Mesenteric fat pad (tissue), 1 donor: ENCODE results near the gene ZFAND6. TPM values are rescaled to one million over a fixed set of nuclear protein-coding genes. Genes with fewer than 3 reads are reported as not detected.
"Not testable (repeated sequence)": the region's sequence is repeated elsewhere in the genome, so short reads cannot be mapped to it uniquely, and the experiment has no call there.

Source experiments
- DNase-seq: peaks from one replicate; pipeline ENCODE4 v3.0.0-alpha.2; 2020; ENCODE audit warnings: low spot score
- total RNA-seq: library from RNA; stranded (reverse); fragmentation: NEBNext Ultra II Directional; extraction: Animal tissue kit (Norgen Biotek cat#: 25700); gene quantifications from one replicate; pipeline ENCODE4 v1.2.1, GENCODE V29; 2021
- donor health status: DM: yes; HTN: yes; CAD: no.

ZFAND6 gene
- total RNA-seq, 1 donor from 2014 or later, result 84.0 TPM

- DNase-seq, result no peak
Observed at GRCh38 chr15:80141916-80142598, 82.6 kb downstream of the ZFAND6 start.

DNA sequence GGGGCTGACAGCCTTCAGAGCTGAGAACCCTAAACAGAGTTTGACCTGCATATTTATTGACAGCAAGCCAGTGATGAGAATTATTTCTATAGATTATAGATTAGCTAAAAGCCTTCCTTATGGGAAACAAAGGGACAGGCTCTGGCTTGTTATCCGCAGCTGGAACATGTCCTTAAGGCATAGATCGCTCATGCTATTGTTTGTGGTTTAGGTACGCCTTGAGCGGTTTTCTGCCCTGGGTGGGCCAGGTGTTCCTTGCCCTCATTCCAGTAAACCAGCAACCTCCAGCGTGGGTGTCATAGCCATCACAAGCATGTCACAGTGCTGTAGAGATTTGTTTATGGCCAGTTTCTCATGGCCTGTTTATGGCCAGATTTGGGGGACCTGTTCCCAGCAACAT, 83.2 kb downstream of the ZFAND6 start:
- DNase-seq, result no peak

GRCh38 chr15:80151148-80151547, 91.7 kb downstream of the ZFAND6 start:
- DNase-seq, result no peak

DNA sequence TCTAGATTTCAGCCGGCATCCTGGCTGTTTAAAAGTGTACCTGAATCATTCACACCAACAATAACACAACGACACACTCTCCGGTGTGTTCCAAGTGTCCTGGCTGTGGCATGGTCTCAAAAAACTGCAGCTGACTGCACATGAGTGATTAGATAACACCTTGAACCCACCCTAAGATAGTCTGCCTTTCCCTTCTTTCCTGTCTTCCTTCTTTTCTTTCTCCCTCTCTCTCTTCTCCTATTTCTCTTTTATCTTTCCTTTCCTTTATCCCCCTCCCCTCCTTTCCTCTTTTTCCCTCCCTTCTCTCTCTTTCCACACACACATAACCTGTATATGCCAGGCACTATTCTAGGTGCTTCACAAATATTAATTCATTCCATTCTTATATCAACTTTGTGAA, 92.1 kb downstream of the ZFAND6 start:
- no peak for DNase-seq

- DNase-seq, result peak; percentile 94
Observed at GRCh38 chr15:80152180-80152895, 92.9 kb downstream of the ZFAND6 start.

GRCh38 chr15:80152896-80153876, 93.7 kb downstream of the ZFAND6 start, which contains the start of gene FAH:
TSS of gene FAH (plus strand) at chr15:80152999. CDS start at chr15:80153055, 56 bp downstream.
- DNase-seq, result peak; percentile 89

DNA sequence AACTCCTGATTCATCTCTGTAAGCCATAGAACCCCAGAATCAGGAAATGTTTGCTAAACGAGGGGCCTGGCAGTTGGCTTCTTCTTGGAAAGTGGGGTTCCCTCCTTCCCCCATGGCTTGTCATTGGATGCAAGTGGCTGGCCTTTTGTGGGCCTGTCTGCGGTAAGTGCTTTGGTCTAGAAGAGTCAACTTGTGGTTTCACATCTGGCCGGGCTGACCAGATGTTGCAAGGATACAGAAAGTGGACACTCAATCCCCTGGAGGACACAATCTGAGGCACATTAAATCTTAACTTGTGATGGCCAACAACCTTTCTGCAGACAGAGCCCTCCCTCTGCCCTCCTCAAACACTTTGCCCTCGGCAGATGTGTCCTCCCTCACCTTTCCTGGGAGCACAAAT, 94.4 kb downstream of the ZFAND6 start:
- DNase-seq, result no peak

- no peak for DNase-seq
Observed at GRCh38 chr15:80154336-80154735, 94.9 kb downstream of the ZFAND6 start.

- no peak for DNase-seq
Observed at GRCh38 chr15:80155001-80155377, 95.5 kb downstream of the ZFAND6 start.

- not testable (repeated sequence) for DNase-seq
Observed at GRCh38 chr15:80155378-80156175, 96.1 kb downstream of the ZFAND6 start.

GRCh38 chr15:80156176-80156720, 96.8 kb downstream of the ZFAND6 start:
- DNase-seq, result no peak

DNA sequence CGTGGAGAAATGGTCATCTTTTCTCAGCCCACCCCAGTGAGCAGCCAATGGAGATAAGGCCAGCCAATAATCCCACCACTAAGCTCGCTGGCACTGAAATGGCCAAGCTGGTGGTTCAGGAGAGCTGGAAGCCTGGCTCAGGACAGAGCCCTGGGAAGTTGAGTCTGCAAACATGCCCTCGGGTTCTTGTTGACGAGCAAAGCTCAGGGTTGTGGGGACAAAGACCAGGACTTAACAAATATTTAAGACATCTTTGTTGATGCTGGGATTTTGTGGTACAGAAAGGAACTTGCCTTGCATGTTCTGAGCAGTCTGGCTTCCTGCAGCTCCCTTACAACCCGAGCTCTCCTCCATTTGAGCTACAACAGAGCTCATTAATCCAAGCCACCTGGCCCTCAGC, 97.7 kb downstream of the ZFAND6 start:
- DNase-seq, result no peak

DNA sequence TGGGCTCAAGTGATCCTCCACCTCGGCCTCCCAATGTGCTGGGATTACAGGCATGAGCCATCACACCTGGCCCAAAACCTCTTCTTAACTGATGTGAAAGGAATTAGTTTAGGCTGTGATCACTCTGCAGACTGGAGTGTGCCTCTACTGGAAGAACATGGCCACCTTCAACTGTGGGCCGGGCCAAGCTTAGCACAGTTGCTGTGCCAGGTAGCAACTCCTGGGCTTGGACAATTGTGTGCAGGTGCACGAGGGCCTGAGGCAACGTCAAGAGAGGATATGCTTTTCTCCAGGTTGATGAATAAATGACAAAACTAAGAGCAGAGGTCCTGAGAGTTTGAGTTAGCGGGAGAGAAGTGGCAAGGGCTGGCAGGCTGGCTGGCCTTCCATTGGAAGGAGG, 99.8 kb downstream of the ZFAND6 start:
- DNase-seq, result no peak

- no peak for DNase-seq
Observed at GRCh38 chr15:80159811-80160569, 100.5 kb downstream of the ZFAND6 start.

DNA sequence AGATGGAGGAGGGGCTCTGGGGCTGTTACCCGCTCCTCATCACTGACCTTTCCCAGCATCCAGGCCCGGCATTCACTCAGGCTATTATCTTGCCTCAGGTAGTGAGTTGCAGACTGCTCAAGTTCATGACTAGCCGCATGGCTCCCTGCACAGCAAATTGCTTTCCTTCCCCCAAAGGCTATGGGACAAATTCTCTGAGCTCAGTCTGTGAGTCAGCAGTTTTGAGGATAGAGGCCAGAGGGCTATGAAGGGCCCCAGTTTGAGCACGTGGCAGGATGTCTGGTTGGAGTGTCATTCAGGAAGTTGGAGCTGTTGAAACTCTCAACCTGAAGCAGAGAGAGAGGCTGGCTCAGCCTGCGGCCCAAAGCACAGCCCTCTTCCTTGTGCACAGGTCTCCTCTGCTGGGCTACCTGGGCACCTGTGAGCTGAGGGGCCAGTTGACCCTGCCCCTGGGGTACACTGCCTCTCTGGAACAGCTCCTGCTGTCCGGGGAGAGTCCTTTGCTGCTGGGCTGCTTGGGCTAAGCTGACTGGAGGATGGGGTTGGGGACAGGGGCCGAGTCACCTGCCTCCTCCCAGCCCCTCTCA, 101.2 kb downstream of the ZFAND6 start:
- no peak for DNase-seq

DNA sequence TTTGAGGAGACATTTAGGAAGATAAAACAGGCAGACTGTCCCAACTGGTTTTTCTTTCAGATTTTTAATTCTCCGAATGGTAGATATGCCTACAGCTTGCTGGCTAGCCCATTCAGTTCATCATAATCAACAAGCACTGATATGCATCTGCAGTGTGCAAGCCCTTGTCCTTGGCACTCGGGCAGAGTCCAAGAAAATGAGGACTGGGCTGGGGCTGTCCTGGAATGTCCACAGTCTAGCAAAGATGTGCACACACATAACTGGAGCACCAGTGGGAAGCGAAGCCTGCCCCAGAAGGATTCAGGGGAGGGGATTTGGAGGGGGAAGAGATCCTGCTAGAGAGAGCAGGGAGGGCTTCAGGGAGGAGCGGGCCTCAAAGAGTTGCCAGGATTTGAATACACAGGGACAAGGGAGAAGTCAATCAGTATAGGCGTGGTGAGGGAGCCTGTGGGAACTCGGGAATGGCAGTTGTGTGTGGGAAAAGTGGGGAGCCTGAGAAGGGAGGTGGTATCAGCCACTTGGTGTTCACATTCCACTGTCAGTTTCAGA, 102.1 kb downstream of the ZFAND6 start:
- DNase-seq, result no peak

GRCh38 chr15:80162059-80162554, 102.6 kb downstream of the ZFAND6 start:
- no peak for DNase-seq

DNA sequence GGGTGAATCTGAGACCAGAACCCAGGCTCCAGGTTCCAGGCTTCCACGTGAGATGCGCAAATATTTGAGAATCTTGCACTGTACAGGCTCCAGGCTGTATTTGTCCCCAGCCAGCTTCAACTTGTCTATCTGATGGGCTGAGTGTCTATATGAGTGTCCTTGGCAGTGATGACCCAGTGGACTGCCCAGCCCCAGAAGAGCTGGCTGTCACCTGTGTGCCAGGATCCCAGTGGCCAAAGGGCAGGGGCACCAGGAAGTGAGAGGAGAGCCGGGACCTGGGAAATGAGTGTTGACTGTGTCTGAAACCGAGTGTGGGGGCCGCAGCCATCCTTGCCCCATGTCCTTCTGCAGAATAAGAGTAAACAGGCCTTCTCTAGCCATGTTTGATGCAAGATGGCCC, 103.7 kb downstream of the ZFAND6 start:
- DNase-seq, result no peak

DNA sequence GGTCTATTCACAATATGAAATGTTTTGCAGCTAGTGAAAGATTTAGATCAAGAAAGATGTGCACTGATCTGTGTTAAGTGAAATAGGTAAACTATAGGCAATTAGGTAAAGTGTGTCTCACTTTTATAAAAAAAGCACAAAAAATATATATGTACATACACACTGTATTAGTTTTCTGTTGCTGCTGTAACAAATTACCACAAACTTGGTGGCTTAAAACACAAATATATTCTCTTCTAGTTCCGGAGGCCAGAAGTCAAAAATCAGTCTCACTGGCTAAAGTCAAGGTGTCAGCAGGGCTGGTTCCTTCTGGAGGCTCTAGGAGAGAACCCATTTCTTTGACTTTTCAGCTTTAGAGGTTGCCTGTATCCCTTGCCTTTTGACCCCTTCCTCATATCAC, 104.4 kb downstream of the ZFAND6 start:
- no peak for DNase-seq
